Ovary (tissue), 3 donors: ENCODE measurements around the gene RAPSN.

ENCODE experiments used
- POLR2A ChIP-seq: fragments of 450-650 bp; IDR thresholded peaks from one replicate; pipeline ENCODE4 v1.6.1; 2017; ENCODE audit warnings: antibody characterized with exemption, mild to moderate bottlenecking, moderate library complexity
- TF ChIP-seq, protein P1 (sequence below), 3 donors: fragments of 450-650 bp in 2 of 3; fragments of 200-600 bp in 1 of 3; IDR thresholded peaks; one replicate each; pipeline versions ENCODE4 v1.5.1 to v1.8.0; 2016 to 2022; ENCODE audit warnings: antibody characterized with exemption in 3 of 3, mild to moderate bottlenecking in 1 of 3
- donor health status: DM: no; HTN: no; CAD: no.

DNA sequence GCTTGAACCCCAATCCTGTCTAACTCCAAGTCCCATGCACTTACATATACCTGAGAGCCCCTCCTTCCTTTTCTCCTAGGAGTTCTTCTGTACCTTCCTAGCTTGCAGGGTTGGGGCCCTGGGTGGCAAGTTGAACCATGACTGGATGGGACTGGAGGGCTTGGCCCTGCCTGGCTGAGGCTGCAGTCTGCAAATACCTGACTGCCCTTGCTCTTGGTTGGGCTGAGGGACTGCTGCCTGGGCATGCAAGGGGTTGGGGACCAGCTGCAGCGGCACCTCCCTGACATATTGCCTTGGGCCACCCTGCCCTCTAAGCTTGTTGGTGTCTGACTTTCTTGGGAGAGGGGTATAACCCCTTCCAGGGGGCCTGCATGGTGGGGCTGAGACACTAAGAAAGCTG, 50.4 kb downstream of the RAPSN start:
- TF ChIP-seq, protein P1, sequence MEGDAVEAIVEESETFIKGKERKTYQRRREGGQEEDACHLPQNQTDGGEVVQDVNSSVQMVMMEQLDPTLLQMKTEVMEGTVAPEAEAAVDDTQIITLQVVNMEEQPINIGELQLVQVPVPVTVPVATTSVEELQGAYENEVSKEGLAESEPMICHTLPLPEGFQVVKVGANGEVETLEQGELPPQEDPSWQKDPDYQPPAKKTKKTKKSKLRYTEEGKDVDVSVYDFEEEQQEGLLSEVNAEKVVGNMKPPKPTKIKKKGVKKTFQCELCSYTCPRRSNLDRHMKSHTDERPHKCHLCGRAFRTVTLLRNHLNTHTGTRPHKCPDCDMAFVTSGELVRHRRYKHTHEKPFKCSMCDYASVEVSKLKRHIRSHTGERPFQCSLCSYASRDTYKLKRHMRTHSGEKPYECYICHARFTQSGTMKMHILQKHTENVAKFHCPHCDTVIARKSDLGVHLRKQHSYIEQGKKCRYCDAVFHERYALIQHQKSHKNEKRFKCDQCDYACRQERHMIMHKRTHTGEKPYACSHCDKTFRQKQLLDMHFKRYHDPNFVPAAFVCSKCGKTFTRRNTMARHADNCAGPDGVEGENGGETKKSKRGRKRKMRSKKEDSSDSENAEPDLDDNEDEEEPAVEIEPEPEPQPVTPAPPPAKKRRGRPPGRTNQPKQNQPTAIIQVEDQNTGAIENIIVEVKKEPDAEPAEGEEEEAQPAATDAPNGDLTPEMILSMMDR (IDR thresholded peaks at IDR 0.05) = no peak
- TF ChIP-seq POLR2A = no peak
